GM10847 (cell line): ENCODE measurements around the gene SPIRE2.

ENCODE experiments used
- POLR2A ChIP-seq: IDR thresholded peaks from 2 replicates; pipeline ENCODE4 v1.6.1; 2011; ENCODE audit not compliant: insufficient read length; ENCODE audit errors: extremely low read depth

The SPIRE2 gene

GRCh38 chr16:89898201-89898967 lies 70.1 kb downstream of the SPIRE2 start:
- no peak for TF ChIP-seq POLR2A

GRCh38 chr16:89899879-89900481 lies 71.7 kb downstream of the SPIRE2 start:
- TF ChIP-seq POLR2A, result no peak

GRCh38 chr16:89900885-89901284 lies 72.6 kb downstream of the SPIRE2 start:
- TF ChIP-seq POLR2A, result no peak

DNA sequence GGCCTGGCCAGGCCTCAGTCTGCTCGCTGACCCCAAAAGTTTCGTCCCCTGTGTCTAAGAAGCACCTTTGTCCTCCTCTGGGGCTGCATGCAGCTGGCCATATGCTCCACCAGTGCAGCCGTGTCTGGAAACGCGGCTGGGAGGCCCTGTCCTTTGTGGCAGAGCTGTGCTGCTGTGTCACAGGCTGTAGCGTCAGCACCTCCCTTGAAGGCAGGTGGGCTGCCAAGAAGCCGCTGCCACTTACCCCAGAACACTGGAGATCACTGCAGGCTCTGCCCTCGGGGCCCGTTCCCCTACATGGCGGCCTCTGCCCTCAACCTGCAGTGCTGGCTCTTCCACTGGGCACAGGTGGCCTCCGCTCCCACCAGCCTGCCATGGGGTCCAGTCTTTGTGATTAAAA lies 74.7 kb downstream of the SPIRE2 start:
- no peak for TF ChIP-seq POLR2A

DNA sequence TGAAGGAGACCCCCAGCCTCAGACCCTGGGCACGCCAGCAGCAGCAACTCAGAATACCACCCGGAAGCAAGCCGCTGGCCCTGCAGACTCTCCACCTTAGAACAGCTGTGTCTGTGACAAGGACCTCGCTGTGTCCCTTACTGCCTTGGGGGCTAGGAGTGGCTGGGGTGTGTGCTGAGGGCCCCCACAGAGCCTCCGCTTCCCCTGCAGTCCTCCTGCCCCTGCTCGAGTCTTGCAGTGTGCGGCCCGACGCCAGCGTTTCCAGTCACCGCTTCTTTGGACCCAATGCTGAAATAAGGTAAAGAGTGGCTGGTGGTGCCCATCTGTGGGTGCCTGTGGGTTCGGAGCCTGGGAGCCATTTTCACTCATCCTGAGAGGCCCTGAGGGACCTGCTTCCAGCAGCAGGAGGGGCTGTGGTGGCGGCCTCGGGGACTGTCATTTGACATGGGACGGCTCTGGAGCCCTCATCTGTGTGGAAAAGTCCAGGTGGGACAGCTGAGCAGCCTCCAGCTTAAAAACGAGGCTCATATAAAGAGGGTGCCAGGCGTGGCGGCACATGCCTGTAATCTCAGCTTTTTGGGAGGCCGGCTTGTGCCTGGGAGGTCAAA lies 75.7 kb downstream of the SPIRE2 start:
- TF ChIP-seq POLR2A, result no peak

- TF ChIP-seq POLR2A, result no peak
Observed at GRCh38 chr16:89904606-89905510, 76.6 kb downstream of the SPIRE2 start.

DNA sequence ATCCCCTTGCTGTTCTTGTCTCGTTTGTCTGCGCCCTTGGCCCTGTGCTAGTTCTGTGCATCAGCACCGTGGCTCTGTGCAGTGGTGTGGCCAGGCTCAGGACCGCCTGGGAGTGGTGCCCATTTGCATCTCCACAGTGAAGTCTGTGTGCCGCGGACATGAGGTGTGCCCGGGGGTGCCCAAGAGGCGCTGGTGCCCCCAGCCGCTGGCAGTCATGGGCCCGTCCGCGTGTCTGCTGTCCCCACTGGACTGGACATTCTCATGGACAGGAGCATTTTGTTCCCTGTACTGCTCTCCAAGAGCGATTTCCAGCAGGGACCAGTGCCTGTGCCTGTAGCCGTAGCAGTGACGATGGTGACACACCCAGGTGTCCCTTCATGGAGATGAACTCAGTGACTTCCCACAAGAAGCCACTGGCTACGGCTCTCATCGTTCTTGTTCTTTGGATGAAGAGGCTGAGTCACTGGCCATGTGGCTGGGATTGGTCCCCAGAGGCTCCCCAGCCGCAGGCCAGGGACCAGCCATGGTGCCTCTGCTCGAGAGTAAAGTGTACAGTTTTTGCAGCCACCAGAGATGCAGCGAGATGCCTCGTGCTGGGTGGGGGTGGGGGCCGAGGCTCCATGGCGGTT lies 77.3 kb downstream of the SPIRE2 start:
- no peak for TF ChIP-seq POLR2A

- TF ChIP-seq POLR2A, result no peak
Observed at GRCh38 chr16:89906140-89907025, 78.1 kb downstream of the SPIRE2 start.

GRCh38 chr16:89907055-89907814 lies 79.0 kb downstream of the SPIRE2 start:
- TF ChIP-seq POLR2A, result no peak

DNA sequence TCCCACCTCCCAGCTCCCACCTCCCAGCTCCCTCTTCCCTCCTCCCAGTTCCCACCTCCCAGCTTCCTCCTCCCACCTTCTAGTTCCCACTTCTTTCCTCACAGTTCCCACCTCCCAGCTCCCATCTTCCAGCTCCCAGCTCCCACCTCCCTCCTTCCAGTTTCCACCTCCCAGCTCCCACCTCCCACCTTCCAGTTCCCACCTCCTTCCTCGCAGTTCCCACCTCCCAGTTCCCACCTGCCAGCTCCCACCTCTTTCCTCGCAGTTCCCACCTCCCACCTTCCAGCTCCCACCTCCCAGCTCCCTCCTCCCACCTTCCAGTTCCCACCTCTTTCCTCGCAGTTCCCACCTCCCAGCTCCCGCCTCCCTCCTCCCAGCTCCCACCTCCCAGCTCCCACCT lies 80.0 kb downstream of the SPIRE2 start:
- TF ChIP-seq POLR2A, result no peak

DNA sequence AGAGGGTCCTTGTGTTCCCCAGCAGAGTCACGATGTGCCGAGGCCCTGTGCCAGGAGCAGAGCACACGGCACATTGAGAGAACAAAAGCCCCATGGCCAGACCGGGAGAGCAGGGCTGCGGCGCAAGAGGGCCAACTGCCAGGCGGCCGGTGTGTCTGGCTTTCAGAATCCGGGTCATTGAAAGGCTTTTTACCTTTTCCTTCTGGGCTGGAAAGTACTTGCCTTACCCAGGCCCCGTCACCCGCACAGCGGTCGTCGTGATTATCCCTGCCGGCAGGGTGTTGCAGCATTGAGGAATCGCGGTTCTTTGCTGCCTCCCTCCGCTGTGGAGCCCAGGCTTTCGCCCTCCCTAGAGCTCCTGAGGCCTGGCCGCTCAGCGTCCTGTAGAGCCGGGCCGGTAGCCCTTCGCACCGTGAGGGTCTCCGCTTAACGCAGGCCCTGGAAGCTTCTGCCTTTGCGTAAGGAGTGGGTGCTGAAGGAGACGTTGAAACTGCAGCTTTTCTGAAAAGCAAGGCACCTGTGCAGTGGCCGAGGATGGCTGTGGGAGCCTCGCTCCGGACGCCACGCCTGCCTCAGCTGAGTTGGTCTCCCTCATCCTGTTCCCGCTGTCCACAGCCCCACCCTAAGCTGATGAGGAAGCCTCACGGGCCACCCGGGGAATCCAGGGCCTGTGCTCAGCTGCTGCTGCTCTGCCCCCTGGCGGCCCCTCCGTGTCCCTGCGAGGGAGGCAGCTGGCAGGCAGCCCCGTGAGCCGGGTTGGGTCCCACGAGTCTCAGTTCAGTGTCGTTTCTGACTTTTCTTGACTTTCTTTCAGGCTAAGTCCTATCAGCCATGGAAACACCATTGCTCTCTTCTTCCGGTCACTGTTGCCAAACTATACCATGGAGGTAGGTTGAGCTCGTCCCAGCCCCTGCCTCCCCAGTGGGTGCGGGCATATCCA lies 81.8 kb downstream of the SPIRE2 start:
- TF ChIP-seq POLR2A, result no peak

GRCh38 chr16:89910717-89911354 lies 82.6 kb downstream of the SPIRE2 start:
- TF ChIP-seq POLR2A, result no peak

- no peak for TF ChIP-seq POLR2A
Observed at GRCh38 chr16:89911375-89911774, 83.1 kb downstream of the SPIRE2 start.
